Esophagus (tissue), 2 donors: ENCODE measurements around the gene PRPS1. TPM values are rescaled to one million over a fixed set of nuclear protein-coding genes. Genes with fewer than 3 reads are reported as not detected.
A peak's percentile ranks its signal among the peaks of the same experiment; 100 is the strongest.
"Not testable (repeated sequence)": the region's sequence is repeated elsewhere in the genome, so short reads cannot be mapped to it uniquely, and the experiment has no call there.

Experiments used
- H3K27ac ChIP-seq, 2 donors: one replicate each; pipeline ENCODE4 v1.5.1; 2013; ENCODE audit warnings: low read depth in 2 of 2, mild to moderate bottlenecking in 2 of 2, inconsistent platforms in 1 of 2, low read length in 1 of 2, moderate library complexity in 1 of 2
- H3K27me3 ChIP-seq, 2 donors: one replicate each; pipeline ENCODE4 v1.6.1; 2013; ENCODE audit warnings: low read length in 2 of 2, control low read depth in 1 of 2, mild to moderate bottlenecking in 1 of 2; ENCODE audit not compliant: insufficient read depth in 2 of 2, control insufficient read depth in 1 of 2
- H3K36me3 ChIP-seq, 2 donors: one replicate each; pipeline ENCODE4 v1.6.1; 2013; ENCODE audit warnings: low read length in 1 of 2; ENCODE audit not compliant: control insufficient read depth in 2 of 2, insufficient read depth in 2 of 2
- H3K4me1 ChIP-seq, 2 donors: one replicate each; pipeline ENCODE4 v1.6.1; 2013; ENCODE audit warnings: low read length in 1 of 2; ENCODE audit not compliant: control insufficient read depth in 2 of 2, insufficient read depth in 2 of 2
- H3K4me3 ChIP-seq, 2 donors: one replicate each; pipeline ENCODE4 v1.5.1; 2013; ENCODE audit warnings: low read length in 2 of 2, mild to moderate bottlenecking in 2 of 2, low read depth in 1 of 2, moderate library complexity in 1 of 2
- H3K9me3 ChIP-seq, 2 donors: one replicate each; pipeline ENCODE4 v1.6.1; 2013; ENCODE audit warnings: mild to moderate bottlenecking in 2 of 2, low read depth in 1 of 2, low read length in 1 of 2, moderate library complexity in 1 of 2; ENCODE audit not compliant: control insufficient read depth in 2 of 2, insufficient read depth in 1 of 2
- WGBS, 2 donors: extraction: QIAGEN DNeasy Blood & Tissue Kit; methylation state at CpG; one replicate each; pipeline ENCODE4 v1.1.7; 2013; 5-methylcytosine and 5-hydroxymethylcytosine counted together
- polyA plus RNA-seq, 2 donors: library from polyadenylated mRNA; stranded (reverse); fragments of 200-250 nt; gene quantifications; one replicate each; pipeline ENCODE4 v1.2.3, GENCODE V29; 2013
- donor health status: healthy with polysubstance abuse.
- donor health status: Bipolar disorder and iron deficiency.

PRPS1 gene
- polyA plus RNA-seq, 2 donors, result 2.7 to 10.2 TPM

- no peaks in the 10 kb centered on the region for H3K9me3 ChIP-seq
- H3K27ac ChIP-seq, result peak overlapping the region; percentile 95 to 99
- H3K36me3 ChIP-seq, result no peaks in the 10 kb centered on the region
- no peaks in the 10 kb centered on the region for H3K27me3 ChIP-seq
- WGBS, 2 donors, result 60 to 62% methylated on average over 4 of the region's 4 CpGs
- H3K4me3 ChIP-seq, result no peak overlapping the region
- H3K4me1 ChIP-seq, result peaks cover 2 to 8% of the 10 kb centered on the region in 2 donors
These were observed 49.6 kb downstream of the PRPS1 start for GRCh38 chrX:107677909-107678308.

DNA sequence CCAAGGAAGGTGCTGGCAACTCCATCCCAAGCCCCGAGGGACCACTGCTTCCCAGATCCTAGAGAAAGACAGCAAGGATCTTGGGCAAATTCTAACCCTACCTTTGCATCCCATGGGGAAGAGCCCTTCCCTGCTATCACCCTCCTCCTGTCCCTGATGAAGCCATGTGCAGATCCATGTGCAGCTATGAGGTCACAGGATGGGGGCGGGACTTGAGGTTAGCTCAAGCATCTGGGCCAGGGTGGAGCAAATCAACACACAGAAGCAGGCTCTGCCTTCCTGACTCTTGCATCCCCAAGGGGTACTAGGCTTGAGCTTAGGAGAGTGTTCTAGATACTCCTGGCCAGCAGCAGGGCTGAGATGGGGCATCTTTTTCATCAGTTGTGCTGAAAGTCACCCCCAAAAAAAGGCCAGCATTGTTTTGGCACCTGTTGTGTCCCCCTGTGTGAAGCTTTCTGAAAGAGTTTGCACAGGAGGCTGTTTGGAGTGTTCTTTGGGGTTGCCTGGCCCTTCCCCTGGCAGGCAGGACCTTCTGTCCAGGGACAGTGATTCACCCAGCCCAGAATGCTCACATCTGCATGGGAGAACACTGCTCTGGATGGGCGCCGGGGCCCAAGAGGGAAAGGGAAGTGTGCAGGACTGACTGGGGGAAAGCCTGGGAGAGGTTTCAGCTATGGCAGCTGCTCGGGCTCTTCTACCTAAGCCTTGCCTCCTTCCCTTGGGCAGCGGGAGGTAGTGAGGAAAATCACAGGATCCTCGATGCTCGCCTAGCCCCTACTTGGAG, 50.8 kb downstream of the PRPS1 start:
- Histone ChIP-seq H3K4me3 (no peak overlapping the region), H3K27ac (peak overlapping the region; percentile 6 to 99), H3K4me1 (peaks cover 2 to 12% of the 10 kb centered on the region in 2 donors), H3K36me3 (no peaks in the 10 kb centered on the region), H3K27me3 (no peaks in the 10 kb centered on the region), H3K9me3 (no peaks in the 10 kb centered on the region)
- WGBS, 2 donors, result 71 to 85% methylated on average over 8 of the region's 8 CpGs

- H3K36me3 ChIP-seq, result no peaks in the 10 kb centered on the region
- H3K4me1 ChIP-seq, result peaks cover 0 to 15% of the 10 kb centered on the region in 2 donors
- no peak overlapping the region for H3K4me3 ChIP-seq
- H3K9me3 ChIP-seq, result no peaks in the 10 kb centered on the region
- WGBS, 2 donors, result 77 to 91% methylated on average over 3 of the region's 3 CpGs
- H3K27me3 ChIP-seq, result no peaks in the 10 kb centered on the region
- H3K27ac ChIP-seq, result peak overlapping the region in 1 of 2 donors; percentile 45
These were observed 53.9 kb downstream of the PRPS1 start for GRCh38 chrX:107682256-107682655.

- H3K36me3 ChIP-seq, result no peaks in the 10 kb centered on the region
- no peaks in the 10 kb centered on the region for H3K27me3 ChIP-seq
- H3K4me3 ChIP-seq, result no peak overlapping the region
- H3K27ac ChIP-seq, result peak overlapping the region; percentile 73 to 83
- no peaks in the 10 kb centered on the region for H3K9me3 ChIP-seq
- 29 to 45% methylated on average over 4 of the region's 4 CpGs for WGBS, 2 donors
- H3K4me1 ChIP-seq, result peaks cover 0 to 15% of the 10 kb centered on the region in 2 donors
These were observed 55.0 kb downstream of the PRPS1 start for GRCh38 chrX:107683124-107683895.

GRCh38 chrX:107683931-107684330, 55.6 kb downstream of the PRPS1 start:
- H3K27ac ChIP-seq, result peak overlapping the region in 1 of 2 donors; percentile 86
- no peak overlapping the region for H3K4me3 ChIP-seq
- no peaks in the 10 kb centered on the region for H3K27me3 ChIP-seq
- 68 to 77% methylated on average over 3 of the region's 3 CpGs for WGBS, 2 donors
- peaks cover 0 to 15% of the 10 kb centered on the region in 2 donors for H3K4me1 ChIP-seq
- no peaks in the 10 kb centered on the region for H3K9me3 ChIP-seq
- no peaks in the 10 kb centered on the region for H3K36me3 ChIP-seq

DNA sequence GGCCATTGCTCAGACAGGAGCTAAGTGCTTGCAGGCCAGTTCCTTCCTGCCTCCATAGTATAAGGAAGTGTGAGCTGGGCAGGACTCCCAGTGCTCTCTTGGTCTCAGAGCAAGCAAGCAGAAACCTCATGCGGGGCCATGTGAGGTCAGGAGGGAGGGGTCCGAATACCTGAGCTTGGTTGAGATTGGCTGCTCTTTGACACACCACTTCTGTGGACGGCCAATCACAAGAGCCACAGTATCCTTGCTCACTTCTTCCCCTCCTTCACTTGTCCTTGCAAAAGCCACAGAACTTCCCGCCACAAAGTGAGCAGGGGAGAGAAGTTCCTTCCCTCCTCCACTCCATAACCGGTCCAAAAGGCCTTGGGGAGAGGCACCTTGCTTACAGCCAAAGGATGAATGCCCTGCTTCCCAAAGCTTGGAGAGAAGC, 56.7 kb downstream of the PRPS1 start:
- Histone ChIP-seq H3K36me3 (no peaks in the 10 kb centered on the region), H3K4me3 (no peak overlapping the region), H3K27me3 (no peaks in the 10 kb centered on the region), H3K4me1 (peaks cover 0 to 10% of the 10 kb centered on the region in 2 donors), H3K27ac (peak overlapping the region; percentile 79 to 86), H3K9me3 (no peaks in the 10 kb centered on the region)
- 22 to 41% methylated on average over 5 of the region's 5 CpGs for WGBS, 2 donors

GRCh38 chrX:107685586-107685985, 57.3 kb downstream of the PRPS1 start:
- Histone ChIP-seq H3K27ac (peak overlapping the region in 1 of 2 donors; percentile 86), H3K4me1 (peaks cover 0 to 10% of the 10 kb centered on the region in 2 donors)
- not testable (repeated sequence) for H3K27me3 ChIP-seq, H3K4me3 ChIP-seq, H3K36me3 ChIP-seq, H3K9me3 ChIP-seq
- 88 to 93% methylated on average over 9 of the region's 9 CpGs for WGBS, 2 donors

- Histone ChIP-seq H3K4me3 (no peak overlapping the region), H3K27me3 (no peaks in the 10 kb centered on the region), H3K36me3 (no peaks in the 10 kb centered on the region), H3K4me1 (peaks cover 0 to 10% of the 10 kb centered on the region in 2 donors), H3K27ac (peak overlapping the region in 1 of 2 donors; percentile 25), H3K9me3 (no peaks in the 10 kb centered on the region)
- 76 to 80% methylated on average over 3 of the region's 3 CpGs for WGBS, 2 donors
These were observed 57.7 kb downstream of the PRPS1 start for GRCh38 chrX:107686026-107686425.

GRCh38 chrX:107686792-107687191, 58.5 kb downstream of the PRPS1 start:
- H3K27ac ChIP-seq, result no peak overlapping the region
- no peaks in the 10 kb centered on the region for H3K36me3 ChIP-seq
- peaks cover 0 to 10% of the 10 kb centered on the region in 2 donors for H3K4me1 ChIP-seq
- H3K4me3 ChIP-seq, result no peak overlapping the region
- H3K9me3 ChIP-seq, result no peaks in the 10 kb centered on the region
- 47 to 52% methylated on average over 3 of the region's 3 CpGs for WGBS, 2 donors
- H3K27me3 ChIP-seq, result no peaks in the 10 kb centered on the region
